Measurements from ENCODE around the gene MORN4.
A peak's percentile ranks its signal among the peaks of the same experiment; 100 is the strongest.

- TF ChIP-seq CTCF (IDR thresholded peaks at IDR 0.05) = peak; percentile 75 to 88 (median 78)
- no peak for TF ChIP-seq POLR2A (IDR thresholded peaks at IDR 0.05)
Observed at GRCh38 chr10:97676770-97677581, 43.7 kb upstream of the MORN4 start.

Data from tibial nerve (tissue), 3 donors.